ENCODE measurements around the gene TNIP2.
"Not testable (repeated sequence)": the region's sequence is repeated elsewhere in the genome, so short reads cannot be mapped to it uniquely, and the experiment has no call there.

The TNIP2 gene

GRCh38 chr4:2771264-2771663 is 15.1 kb upstream of the TNIP2 start:
- DNase-seq, result no peak

- DNase-seq, result no peak
Measured at GRCh38 chr4:2768921-2769336, 12.8 kb upstream of the TNIP2 start.

GRCh38 chr4:2768124-2768523 is 12.0 kb upstream of the TNIP2 start:
- DNase-seq, result no peak

GRCh38 chr4:2767705-2768074 is 11.6 kb upstream of the TNIP2 start:
- no peak for DNase-seq

GRCh38 chr4:2767046-2767704 is 11.0 kb upstream of the TNIP2 start:
- DNase-seq, result no peak

GRCh38 chr4:2765832-2766526 is 9.8 kb upstream of the TNIP2 start:
- no peak for DNase-seq

- no peak for DNase-seq
Measured at GRCh38 chr4:2763511-2763967, 7.4 kb upstream of the TNIP2 start.

GRCh38 chr4:2762486-2763370 is 6.6 kb upstream of the TNIP2 start:
- DNase-seq, result not testable (repeated sequence)

GRCh38 chr4:2762048-2762447 is 5.9 kb upstream of the TNIP2 start:
- DNase-seq, result no peak

- DNase-seq, result no peak
Measured at GRCh38 chr4:2761035-2761923, 5.1 kb upstream of the TNIP2 start.

GRCh38 chr4:2757426-2757825 is 1.3 kb upstream of the TNIP2 start:
- DNase-seq, result no peak

- no peak for DNase-seq
Measured at GRCh38 chr4:2756691-2757350, 685 bp upstream of the TNIP2 start.

GRCh38 chr4:2754848-2755819 is 1.0 kb downstream of the TNIP2 start:
- DNase-seq, result no peak

GRCh38 chr4:2753436-2753835 is 2.7 kb downstream of the TNIP2 start:
- DNase-seq, result no peak

- DNase-seq, result no peak
Measured at GRCh38 chr4:2750719-2751605, 5.2 kb downstream of the TNIP2 start.

- DNase-seq, result no peak
Measured at GRCh38 chr4:2746891-2747695, 9.0 kb downstream of the TNIP2 start.

Data from nucleus accumbens (tissue), 56 donors.